Cardiac muscle cell (in vitro differentiated cells and primary cell): ENCODE data around the gene TTC33. TPM values are rescaled to one million over a fixed set of nuclear protein-coding genes. Genes with fewer than 3 reads are reported as not detected.

Experiments
- DNase-seq, 2 donors: peaks; one replicate each; pipeline versions ENCODE4 v3.0.0 to v3.0.0-alpha.2; 2010 to 2017; ENCODE audit warnings: low read depth in 1 of 2, low spot score in 1 of 2
- H3K27ac ChIP-seq: fragments of 200-600 bp; sonication (generic); 2 replicates; pipeline ENCODE4 v1.5.1; 2016
- H3K27me3 ChIP-seq: fragments of 200-600 bp; sonication (generic); 2 replicates; pipeline ENCODE4 v1.6.0; 2016; ENCODE audit warnings: control low read depth
- H3K36me3 ChIP-seq: fragments of 200-600 bp; sonication (generic); 2 replicates; pipeline ENCODE4 v1.5.1; 2016; ENCODE audit warnings: control low read depth
- H3K4me1 ChIP-seq: fragments of 200-600 bp; sonication (generic); 2 replicates; pipeline ENCODE4 v1.8.1; 2017; ENCODE audit warnings: low read depth, mild to moderate bottlenecking, mixed run types
- H3K4me3 ChIP-seq: fragments of 200-600 bp; sonication (generic); 2 replicates; pipeline ENCODE4 v1.5.1; 2016; ENCODE audit warnings: mild to moderate bottlenecking
- H3K9me3 ChIP-seq: fragments of 200-600 bp; sonication (generic); 2 replicates; pipeline ENCODE4 v1.5.1; 2017; ENCODE audit warnings: low read depth, mild to moderate bottlenecking, control low read depth
- polyA plus RNA-seq: library from polyadenylated mRNA; unstranded; fragments of >200 nt; fragmentation: Nextera tagmentation; extraction: Ambion mirVana; gene quantifications from 2 replicates; pipeline ENCODE4 v1.2.1, GENCODE V29; 2016
- total RNA-seq: library from RNA; depleted of rRNA; stranded (reverse); fragments of >200 nt; gene quantifications from 2 replicates; pipeline ENCODE4 v1.2.3, GENCODE V29; 2016
- TF ChIP-seq, protein P1 (sequence below): IDR thresholded peaks from 2 replicates; pipeline ENCODE4 v1.5.1; 2012; ENCODE audit warnings: low read depth, mild to moderate bottlenecking, low read length

TTC33 gene
- total and polyA plus RNA-seq, 2 experiments from 2014 or later, result 16.3 to 46.7 TPM

GRCh38 chr5:40688996-40689395 lies 66.8 kb downstream of the TTC33 start:
- no peak overlapping the region for H3K27ac ChIP-seq
- H3K9me3 ChIP-seq, result no peaks in the 10 kb centered on the region
- no peaks in the 10 kb centered on the region for H3K4me1 ChIP-seq
- DNase-seq, result no peak
- TF ChIP-seq, protein P1, sequence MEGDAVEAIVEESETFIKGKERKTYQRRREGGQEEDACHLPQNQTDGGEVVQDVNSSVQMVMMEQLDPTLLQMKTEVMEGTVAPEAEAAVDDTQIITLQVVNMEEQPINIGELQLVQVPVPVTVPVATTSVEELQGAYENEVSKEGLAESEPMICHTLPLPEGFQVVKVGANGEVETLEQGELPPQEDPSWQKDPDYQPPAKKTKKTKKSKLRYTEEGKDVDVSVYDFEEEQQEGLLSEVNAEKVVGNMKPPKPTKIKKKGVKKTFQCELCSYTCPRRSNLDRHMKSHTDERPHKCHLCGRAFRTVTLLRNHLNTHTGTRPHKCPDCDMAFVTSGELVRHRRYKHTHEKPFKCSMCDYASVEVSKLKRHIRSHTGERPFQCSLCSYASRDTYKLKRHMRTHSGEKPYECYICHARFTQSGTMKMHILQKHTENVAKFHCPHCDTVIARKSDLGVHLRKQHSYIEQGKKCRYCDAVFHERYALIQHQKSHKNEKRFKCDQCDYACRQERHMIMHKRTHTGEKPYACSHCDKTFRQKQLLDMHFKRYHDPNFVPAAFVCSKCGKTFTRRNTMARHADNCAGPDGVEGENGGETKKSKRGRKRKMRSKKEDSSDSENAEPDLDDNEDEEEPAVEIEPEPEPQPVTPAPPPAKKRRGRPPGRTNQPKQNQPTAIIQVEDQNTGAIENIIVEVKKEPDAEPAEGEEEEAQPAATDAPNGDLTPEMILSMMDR, result no peak
- H3K36me3 ChIP-seq, result no peaks in the 10 kb centered on the region
- peaks cover 6% of the 10 kb centered on the region for H3K27me3 ChIP-seq
- no peak overlapping the region for H3K4me3 ChIP-seq

DNA sequence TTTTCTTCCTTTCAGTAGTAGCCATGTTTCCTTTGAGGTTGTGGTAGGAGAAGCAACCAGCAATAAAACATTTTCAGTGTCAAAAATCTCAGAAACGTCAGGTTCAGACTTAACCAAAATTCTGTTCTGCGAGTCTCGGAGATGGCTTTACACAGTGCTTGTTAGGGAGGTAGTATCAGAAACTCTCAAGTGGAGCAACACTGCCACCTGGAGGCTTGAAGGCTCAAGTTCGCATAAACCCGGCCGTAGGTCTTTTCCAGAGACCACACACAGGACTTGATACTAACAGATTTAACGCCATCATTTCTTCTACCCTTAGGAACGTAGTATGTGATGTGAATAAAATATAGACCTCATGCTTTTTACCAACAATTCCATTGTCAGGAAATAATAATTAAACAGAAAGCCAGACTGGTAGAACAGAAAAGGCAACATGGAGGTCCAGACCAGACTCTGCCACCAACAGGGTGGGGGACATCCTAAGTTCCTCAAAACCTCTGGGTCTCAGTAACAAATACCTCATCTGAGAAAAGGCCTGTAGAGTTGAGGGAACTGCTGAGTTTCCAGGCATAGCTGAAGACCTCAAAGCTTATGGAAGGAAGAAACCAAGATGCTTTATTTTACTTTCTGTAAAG lies 67.5 kb downstream of the TTC33 start:
- TF ChIP-seq, protein P1, result peak; percentile 75
- Histone ChIP-seq H3K27me3 (peaks cover 12% of the 10 kb centered on the region), H3K4me1 (peaks cover 4% of the 10 kb centered on the region), H3K27ac (no peak overlapping the region), H3K9me3 (no peaks in the 10 kb centered on the region), H3K4me3 (no peak overlapping the region), H3K36me3 (no peaks in the 10 kb centered on the region)
- DNase-seq, result peak; percentile 87 to 91

DNA sequence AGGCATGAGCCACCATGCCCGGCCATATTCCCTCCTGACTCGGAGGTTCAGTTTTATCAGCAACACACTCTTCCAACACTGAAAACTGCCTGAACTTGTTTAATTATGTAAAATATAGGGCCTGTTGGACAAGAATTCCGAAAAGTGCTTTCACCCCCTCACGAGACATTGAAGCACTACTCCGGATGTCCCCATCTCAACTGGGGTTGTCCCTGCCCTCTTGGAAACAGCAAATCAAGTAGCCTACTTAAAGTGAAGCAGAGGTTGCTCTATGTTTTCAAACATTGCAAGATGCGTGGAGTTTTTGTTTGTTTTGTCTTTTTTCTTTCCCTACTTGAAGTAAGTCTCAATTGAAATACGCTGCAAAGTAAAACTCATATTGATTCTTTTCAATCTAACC lies 68.4 kb downstream of the TTC33 start:
- TF ChIP-seq, protein P1, result no peak
- no peak overlapping the region for H3K4me3 ChIP-seq
- peaks cover 21% of the 10 kb centered on the region for H3K27me3 ChIP-seq
- no peaks in the 10 kb centered on the region for H3K36me3 ChIP-seq
- DNase-seq, result no peak
- no peaks in the 10 kb centered on the region for H3K9me3 ChIP-seq
- H3K4me1 ChIP-seq, result peaks cover 8% of the 10 kb centered on the region
- H3K27ac ChIP-seq, result no peak overlapping the region

DNA sequence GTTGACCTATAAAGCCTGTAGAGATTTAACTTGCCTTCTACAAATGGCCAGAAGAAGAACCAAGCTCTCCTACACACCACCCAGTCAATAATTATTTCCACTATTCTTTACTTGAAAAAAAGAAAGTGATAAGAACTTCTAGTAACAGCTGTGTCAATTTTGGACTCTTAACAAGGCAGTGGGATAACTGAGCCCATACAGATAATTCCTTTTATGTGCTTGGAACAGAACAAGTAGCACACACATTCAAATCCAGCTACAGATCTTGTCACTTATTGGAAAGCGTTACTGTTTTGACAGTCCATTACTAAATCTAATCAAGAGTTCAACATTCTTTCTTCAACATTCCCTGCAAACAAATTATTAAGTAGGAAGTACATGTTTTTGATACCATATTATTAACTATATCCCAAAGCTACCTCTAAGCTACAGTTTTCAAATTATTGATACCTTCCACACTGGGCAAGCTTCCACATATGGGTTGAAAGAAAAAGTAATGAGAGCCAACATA lies 69.7 kb downstream of the TTC33 start:
- Histone ChIP-seq H3K27ac (no peak overlapping the region), H3K4me3 (no peak overlapping the region), H3K4me1 (peaks cover 10% of the 10 kb centered on the region), H3K27me3 (peaks cover 34% of the 10 kb centered on the region), H3K36me3 (no peaks in the 10 kb centered on the region), H3K9me3 (no peaks in the 10 kb centered on the region)
- TF ChIP-seq, protein P1, result no peak
- no peak for DNase-seq

GRCh38 chr5:40685193-40685592 lies 70.6 kb downstream of the TTC33 start:
- H3K4me3 ChIP-seq, result no peak overlapping the region
- no peak for DNase-seq
- peaks cover 13% of the 10 kb centered on the region for H3K4me1 ChIP-seq
- H3K27ac ChIP-seq, result no peak overlapping the region
- H3K36me3 ChIP-seq, result no peaks in the 10 kb centered on the region
- no peaks in the 10 kb centered on the region for H3K9me3 ChIP-seq
- H3K27me3 ChIP-seq, result peaks cover 42% of the 10 kb centered on the region
- TF ChIP-seq, protein P1, result no peak
